SU-DHL-6 (cell line): ENCODE results near the gene INPP4A.

Experiments
- CTCF ChIP-seq: fragments of 200-600 bp; sonication (generic); IDR thresholded peaks from one replicate; pipeline ENCODE4 v1.5.1; 2017; ENCODE audit warnings: antibody characterized with exemption, mild to moderate bottlenecking, low read length, moderate library complexity; ENCODE audit not compliant: insufficient read depth, poor library complexity, severe bottlenecking
- EZH2phosphoT487 ChIP-seq: fragments of 200-600 bp; sonication (generic), shearing (Covaris generic); conservative IDR thresholded peaks from 2 replicates; pipeline ENCODE4 v1.6.1; 2018; ENCODE audit warnings: mild to moderate bottlenecking, antibody characterized with exemption, low read length, moderate library complexity, mixed read lengths

- TF ChIP-seq CTCF (no peak), EZH2phosphoT487 (no peak)
Observed at GRCh38 chr2:98432145-98432544, 12.5 kb upstream of the INPP4A start.
